ENCODE data around the gene COMMD10. TPM values are rescaled to one million over a fixed set of nuclear protein-coding genes. Genes with fewer than 3 reads are reported as not detected.

Gene COMMD10
- total and polyA plus RNA-seq, 2 donors (not counting 1 experiment from before 2014, with no cell fraction given): 19.8 to 48.7 TPM

DNA sequence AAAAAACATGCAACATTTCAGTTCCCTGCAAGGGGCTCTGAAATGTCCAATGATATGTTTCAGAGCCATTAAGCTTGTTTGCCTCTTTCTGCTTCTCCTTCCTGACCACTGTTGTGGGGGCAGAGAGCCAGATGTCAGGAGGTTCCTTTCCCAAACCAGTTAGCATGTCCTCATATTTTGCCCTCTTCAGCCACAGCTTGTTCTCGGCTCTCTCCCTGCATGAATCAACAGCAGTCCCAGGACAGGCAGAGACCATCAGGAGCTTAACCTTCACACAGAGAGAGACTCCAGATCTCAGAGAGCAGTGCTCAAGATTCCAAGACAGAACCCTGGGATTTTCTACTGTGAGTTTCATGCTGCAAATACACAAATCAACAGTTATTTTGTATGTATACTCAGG, 218.5 kb downstream of the COMMD10 start:
- Mint-ChIP-seq H3K27me3 (no peaks in the 10 kb centered on the region), H3K9me3 (ENCODE audit: insufficient read depth) (peaks cover 25% of the 10 kb centered on the region), H3K4me1 (no peaks in the 10 kb centered on the region), H3K27ac (no peak overlapping the region), H3K4me3 (no peak overlapping the region)
- ATAC-seq (ENCODE audit: low read depth) (no peak), DNase-seq (no peak)
- Histone ChIP-seq H3K9me3 (ENCODE audit: control extremely low read depth in 1 of 3, control insufficient read depth in 2 of 3, insufficient read depth in 1 of 3, low read length in 2 of 3) (peaks cover 5 to 17% (median 10%) of the 10 kb centered on the region in 3 donors), H3K36me3 (replicated peaks in 1 of 2; ENCODE audit: control extremely low read depth in 1 of 2, control insufficient read depth in 1 of 2, extremely low read depth in 1 of 2, insufficient read depth in 2 of 2, low read length in 1 of 2) (peaks cover 12 to 61% of the 10 kb centered on the region in 2 experiments), H3K79me2 (ENCODE audit: control insufficient read depth, insufficient read depth, low read length) (no peaks in the 10 kb centered on the region), H3K4me3 (ENCODE audit: control extremely low read depth in 1 of 5, extremely low read depth in 1 of 5, insufficient read depth in 1 of 5, low read depth in 2 of 5, low read length in 4 of 5) (no peak overlapping the region), H4K20me1 (ENCODE audit: control insufficient read depth, insufficient read depth, low read length, poor library complexity, severe bottlenecking) (no peaks in the 10 kb centered on the region), H3K4me2 (replicated peaks; ENCODE audit: low read depth, low read length, poor library complexity, severe bottlenecking) (no peak overlapping the region), H2AFZ (ENCODE audit: insufficient read depth, low read depth, low read length, poor library complexity, severe bottlenecking) (no peak overlapping the region), H3K27me3 (replicated peaks in 1 of 4; ENCODE audit: control extremely low read depth in 1 of 4, control insufficient read depth in 3 of 4, insufficient read depth in 4 of 4, low read length in 3 of 4) (no peaks in the 10 kb centered on the region), H3K9ac (ENCODE audit: low read length) (no peak overlapping the region), H3K27ac (ENCODE audit: low read length in 2 of 2) (no peak overlapping the region), H3K4me1 (ENCODE audit: control insufficient read depth in 2 of 2, insufficient read depth in 2 of 2, low read length in 2 of 2) (no peaks in the 10 kb centered on the region)
- intact Hi-C loops (cut with micrococcal nuclease): no loop called here
- 86% methylated on average over 1 of the region's 1 CpG for WGBS (ENCODE audit: insufficient coverage)
- POLR2A ChIA-PET: no interaction called here
- CTCF ChIA-PET: no interaction called here
- TF ChIP-seq EZH2 (IDR thresholded peaks at IDR 0.05; ENCODE audit: borderline replicate concordance, insufficient read depth, low read depth, low read length, poor library complexity, severe bottlenecking): no peak
- TF ChIP-seq, protein P1, sequence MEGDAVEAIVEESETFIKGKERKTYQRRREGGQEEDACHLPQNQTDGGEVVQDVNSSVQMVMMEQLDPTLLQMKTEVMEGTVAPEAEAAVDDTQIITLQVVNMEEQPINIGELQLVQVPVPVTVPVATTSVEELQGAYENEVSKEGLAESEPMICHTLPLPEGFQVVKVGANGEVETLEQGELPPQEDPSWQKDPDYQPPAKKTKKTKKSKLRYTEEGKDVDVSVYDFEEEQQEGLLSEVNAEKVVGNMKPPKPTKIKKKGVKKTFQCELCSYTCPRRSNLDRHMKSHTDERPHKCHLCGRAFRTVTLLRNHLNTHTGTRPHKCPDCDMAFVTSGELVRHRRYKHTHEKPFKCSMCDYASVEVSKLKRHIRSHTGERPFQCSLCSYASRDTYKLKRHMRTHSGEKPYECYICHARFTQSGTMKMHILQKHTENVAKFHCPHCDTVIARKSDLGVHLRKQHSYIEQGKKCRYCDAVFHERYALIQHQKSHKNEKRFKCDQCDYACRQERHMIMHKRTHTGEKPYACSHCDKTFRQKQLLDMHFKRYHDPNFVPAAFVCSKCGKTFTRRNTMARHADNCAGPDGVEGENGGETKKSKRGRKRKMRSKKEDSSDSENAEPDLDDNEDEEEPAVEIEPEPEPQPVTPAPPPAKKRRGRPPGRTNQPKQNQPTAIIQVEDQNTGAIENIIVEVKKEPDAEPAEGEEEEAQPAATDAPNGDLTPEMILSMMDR (IDR thresholded peaks at IDR 0.05): no peak

- ATAC-seq (ENCODE audit: low read depth): no peak
- intact Hi-C loops (cut with micrococcal nuclease): no loop called here
- ChIA-PET POLR2A (no interaction called here), CTCF (no interaction called here)
- DNase-seq: no peak
- H3K9me3 ChIP-seq (ENCODE audit: control extremely low read depth in 1 of 3, control insufficient read depth in 2 of 3, insufficient read depth in 1 of 3, low read length in 2 of 3): peaks cover 5 to 15% (median 10%) of the 10 kb centered on the region in 3 donors
- no peak overlapping the region for H3K9ac ChIP-seq (ENCODE audit: low read length)
- peaks cover 25% of the 10 kb centered on the region for H3K9me3 Mint-ChIP-seq (ENCODE audit: insufficient read depth)
- no peak overlapping the region for H3K4me2 ChIP-seq (replicated peaks; ENCODE audit: low read depth, low read length, poor library complexity, severe bottlenecking)
- H3K36me3 ChIP-seq (replicated peaks in 1 of 2; ENCODE audit: control extremely low read depth in 1 of 2, control insufficient read depth in 1 of 2, extremely low read depth in 1 of 2, insufficient read depth in 2 of 2, low read length in 1 of 2): peaks cover 12 to 57% of the 10 kb centered on the region in 2 experiments
- WGBS (ENCODE audit: insufficient coverage): no CpG with 5 or more reads among the region's 4 CpGs
- no peak for TF ChIP-seq EZH2 (IDR thresholded peaks at IDR 0.05; ENCODE audit: borderline replicate concordance, insufficient read depth, low read depth, low read length, poor library complexity, severe bottlenecking)
- TF ChIP-seq, protein P1 (IDR thresholded peaks at IDR 0.05): no peak
- no peaks in the 10 kb centered on the region for H3K4me1 ChIP-seq (ENCODE audit: control insufficient read depth in 2 of 2, insufficient read depth in 2 of 2, low read length in 2 of 2)
- H3K4me3 ChIP-seq (ENCODE audit: control extremely low read depth in 1 of 5, extremely low read depth in 1 of 5, insufficient read depth in 1 of 5, low read depth in 2 of 5, low read length in 4 of 5): no peak overlapping the region
- no peaks in the 10 kb centered on the region for H3K4me1 Mint-ChIP-seq
- H3K4me3 Mint-ChIP-seq: no peak overlapping the region
- H3K27me3 ChIP-seq (replicated peaks in 1 of 4; ENCODE audit: control extremely low read depth in 1 of 4, control insufficient read depth in 3 of 4, insufficient read depth in 4 of 4, low read length in 3 of 4): no peaks in the 10 kb centered on the region
- no peaks in the 10 kb centered on the region for H3K79me2 ChIP-seq (ENCODE audit: control insufficient read depth, insufficient read depth, low read length)
- H4K20me1 ChIP-seq (ENCODE audit: control insufficient read depth, insufficient read depth, low read length, poor library complexity, severe bottlenecking): no peaks in the 10 kb centered on the region
- H2AFZ ChIP-seq (ENCODE audit: insufficient read depth, low read depth, low read length, poor library complexity, severe bottlenecking): no peak overlapping the region
- no peak overlapping the region for H3K27ac ChIP-seq (ENCODE audit: low read length in 2 of 2)
- no peaks in the 10 kb centered on the region for H3K27me3 Mint-ChIP-seq
- H3K27ac Mint-ChIP-seq: no peak overlapping the region
These were observed 219.0 kb downstream of the COMMD10 start for GRCh38 chr5:116303810-116304209.
